ENCODE measurements around the gene AQP12B. TPM values are rescaled to one million over a fixed set of nuclear protein-coding genes. Genes with fewer than 3 reads are reported as not detected.

Gene AQP12B
- total RNA-seq, 1 donor: not detected

DNA sequence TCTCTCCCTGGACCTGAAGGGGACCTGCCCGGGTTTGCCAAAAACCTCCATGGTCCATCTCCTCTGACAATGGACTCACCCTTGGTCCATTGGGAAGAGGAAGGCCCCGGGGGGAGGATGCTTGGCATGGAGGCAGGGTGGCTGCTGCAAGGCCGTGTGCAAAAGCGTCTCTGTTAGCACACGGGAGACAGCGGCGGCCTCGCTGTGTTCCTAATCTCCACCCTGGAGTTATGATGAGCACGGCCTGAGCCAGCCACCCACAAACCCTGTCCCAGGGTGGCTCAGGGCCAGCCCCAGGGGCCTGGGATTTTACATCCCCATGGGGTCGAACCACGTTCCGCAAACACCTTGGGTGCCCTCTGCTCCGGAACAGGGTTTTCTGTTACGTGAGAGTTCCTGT lies 44.8 kb upstream of the AQP12B start:
- no peak for DNase-seq (ENCODE audit: low read depth)

GRCh38 chr2:240726876-240727275 lies 44.2 kb upstream of the AQP12B start:
- no peak for TF ChIP-seq CTCF (IDR thresholded peaks at IDR 0.05; ENCODE audit: insufficient read depth, low read depth, low read length)
- no peak for DNase-seq (ENCODE audit: low read depth)
- H3K4me3 ChIP-seq (ENCODE audit: low read depth, low read length): no peak overlapping the region

More for the DNA sequence above, 44.8 kb upstream of the AQP12B start:
- TF ChIP-seq CTCF (IDR thresholded peaks at IDR 0.05; ENCODE audit: insufficient read depth, low read depth, low read length): no peak
- no peak overlapping the region for H3K4me3 ChIP-seq (ENCODE audit: low read depth, low read length)

GRCh38 chr2:240725671-240726070 lies 43.0 kb upstream of the AQP12B start:
- TF ChIP-seq CTCF (IDR thresholded peaks at IDR 0.05; ENCODE audit: insufficient read depth, low read depth, low read length): no peak
- DNase-seq (ENCODE audit: low read depth): no peak
- H3K4me3 ChIP-seq (ENCODE audit: low read depth, low read length): no peak overlapping the region

DNA sequence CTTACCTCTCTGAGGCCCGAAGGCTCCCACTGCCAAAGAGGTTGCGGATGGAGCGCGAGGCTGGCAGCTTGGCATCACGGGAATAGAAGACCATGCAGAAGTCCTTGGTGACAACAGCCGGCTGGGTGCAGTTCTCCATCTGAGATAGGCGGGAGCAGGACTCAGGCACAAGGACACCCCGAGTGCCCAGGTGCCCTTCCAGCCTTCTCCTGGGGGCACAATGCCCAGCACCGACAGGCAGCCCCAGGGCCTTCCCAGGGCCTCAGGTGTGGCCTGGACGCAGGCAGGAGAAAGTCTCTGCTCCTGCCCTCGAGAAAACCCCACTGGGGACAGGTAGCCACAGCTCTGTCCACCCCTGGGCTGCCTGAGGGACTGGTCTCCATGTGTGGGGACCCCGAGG lies 42.6 kb upstream of the AQP12B start:
- H3K4me3 ChIP-seq (ENCODE audit: low read depth, low read length): no peak overlapping the region
- no peak for DNase-seq (ENCODE audit: low read depth)
- TF ChIP-seq CTCF (IDR thresholded peaks at IDR 0.05; ENCODE audit: insufficient read depth, low read depth, low read length): no peak

GRCh38 chr2:240724431-240724830 lies 41.7 kb upstream of the AQP12B start:
- no peak overlapping the region for H3K4me3 ChIP-seq (ENCODE audit: low read depth, low read length)
- no peak for TF ChIP-seq CTCF (IDR thresholded peaks at IDR 0.05; ENCODE audit: insufficient read depth, low read depth, low read length)
- DNase-seq (ENCODE audit: low read depth): no peak

DNA sequence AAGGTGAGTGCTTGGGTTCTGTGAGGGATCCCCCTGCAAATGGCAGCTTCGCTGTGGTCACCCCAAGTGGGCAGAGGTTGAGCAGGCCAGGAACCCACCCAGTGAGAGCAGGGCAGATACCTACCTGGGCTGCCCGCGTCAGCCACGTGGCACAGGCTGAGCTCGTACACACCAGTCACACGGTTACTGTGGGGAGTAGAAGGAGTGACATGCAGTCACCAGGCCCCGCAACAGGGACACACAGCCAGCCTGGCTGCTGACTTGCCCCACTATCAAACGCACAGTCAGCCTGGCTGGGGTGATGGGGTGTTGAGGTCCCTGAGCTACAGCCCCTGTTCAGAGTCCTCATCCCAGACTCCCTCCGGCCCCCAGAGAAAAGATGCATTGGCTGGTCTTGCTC lies 41.2 kb upstream of the AQP12B start:
- no peak for DNase-seq (ENCODE audit: low read depth)
- no peak for TF ChIP-seq CTCF (IDR thresholded peaks at IDR 0.05; ENCODE audit: insufficient read depth, low read depth, low read length)
- H3K4me3 ChIP-seq (ENCODE audit: low read depth, low read length): no peak overlapping the region
